Uterus (tissue), 4 donors: Measurements from ENCODE around the gene SHISA6. TPM values are rescaled to one million over a fixed set of nuclear protein-coding genes. Genes with fewer than 3 reads are reported as not detected.

Experiments
- DNase-seq, 2 donors: peaks; one replicate each; pipeline ENCODE4 v3.0.0-alpha.2; 2019 to 2020
- H3K27ac ChIP-seq, 2 donors: fragments of 200-600 bp; sonication (generic); 1 replicate in 1 of 2; 2 replicates in 1 of 2; pipeline ENCODE4 v1.5.1; 2016 to 2018
- H3K27me3 ChIP-seq, 2 donors: fragments of 200-600 bp; sonication (generic); one replicate each; pipeline ENCODE4 v1.5.1; 2018 to 2019; ENCODE audit warnings: control low read depth in 1 of 2
- H3K36me3 ChIP-seq, 2 donors: fragments of 200-600 bp; sonication (generic); one replicate each; pipeline ENCODE4 v1.5.1; 2019; ENCODE audit warnings: control low read depth in 1 of 2
- H3K4me1 ChIP-seq, 2 donors: fragments of 200-600 bp; sonication (generic); one replicate each; pipeline ENCODE4 v1.5.1; 2018 to 2019; ENCODE audit warnings: control low read depth in 1 of 2
- H3K4me3 ChIP-seq, 2 donors: fragments of 200-600 bp; sonication (generic); 1 replicate in 1 of 2; 2 replicates in 1 of 2; pipeline ENCODE4 v1.5.1; 2018 to 2019; ENCODE audit warnings: mild to moderate bottlenecking in 1 of 2
- H3K9me3 ChIP-seq, 2 donors: fragments of 200-600 bp; sonication (generic); one replicate each; pipeline ENCODE4 v1.5.1; 2019; ENCODE audit warnings: control low read depth in 1 of 2
- POLR2A ChIP-seq, 2 donors: fragments of 450-650 bp; IDR thresholded peaks; one replicate each; pipeline ENCODE4 v1.6.1; 2016; ENCODE audit warnings: antibody characterized with exemption in 2 of 2, mild to moderate bottlenecking in 1 of 2, moderate library complexity in 1 of 2
- intact Hi-C: fragments of 100-400 bp; cut with DNase I; formaldehyde crosslinking; loops from one replicate; pipeline ENCODE4 v1.15.1; 2023; ENCODE audit warnings: low total_unique reads
- total RNA-seq, 4 donors: library from RNA; depleted of rRNA in 3 of 4; stranded (reverse); fragments of >200 nt in 3 of 4; gene quantifications; one replicate each; pipeline versions ENCODE4 v1.1.0 to v1.2.4, GENCODE V29; 2014 to 2023
- TF ChIP-seq, protein P1 (sequence below), 4 experiments: fragments of 200-600 bp in 2 of 4; fragments of 450-650 bp in 2 of 4; sonication (generic) in 2 of 4; IDR thresholded peaks; one replicate each; pipeline ENCODE4 v1.5.1; 2016 to 2019; ENCODE audit warnings: antibody characterized with exemption in 4 of 4, mild to moderate bottlenecking in 2 of 4, moderate library complexity in 1 of 4
- donor health status: DM: yes; HTN: yes; CAD: no.

SHISA6 gene
- total RNA-seq, 4 donors from 2014 or later = 0.18 to 3.7 (median 2.0) TPM; not detected in 1

DNA sequence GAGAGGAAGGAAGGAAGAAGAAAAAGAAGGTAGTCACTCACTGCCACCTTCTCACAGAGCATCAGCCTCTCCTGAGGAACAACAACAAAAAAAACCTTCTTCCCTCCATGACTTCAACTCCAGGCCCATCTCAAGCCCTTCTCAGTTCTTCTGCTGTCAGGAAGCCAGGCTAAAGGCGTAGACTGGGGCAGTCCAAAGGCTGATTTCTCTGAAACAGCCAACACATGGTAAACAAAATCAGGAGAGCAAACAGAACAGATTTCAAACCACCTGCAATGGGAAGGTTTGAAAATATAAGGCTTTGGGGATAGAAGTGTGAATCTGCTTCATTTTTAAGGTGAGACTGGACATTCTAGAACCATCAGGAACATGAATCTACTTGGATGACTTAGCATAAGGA lies 200.0 kb downstream of the SHISA6 start:
- Histone ChIP-seq H3K27ac (no peak overlapping the region), H3K27me3 (no peaks in the 10 kb centered on the region), H3K4me3 (no peak overlapping the region), H3K4me1 (no peaks in the 10 kb centered on the region), H3K9me3 (no peaks in the 10 kb centered on the region), H3K36me3 (no peaks in the 10 kb centered on the region)
- intact Hi-C loops = no loop called here
- no peak for DNase-seq
- TF ChIP-seq POLR2A (IDR thresholded peaks at IDR 0.05) = no peak
- TF ChIP-seq, protein P1, sequence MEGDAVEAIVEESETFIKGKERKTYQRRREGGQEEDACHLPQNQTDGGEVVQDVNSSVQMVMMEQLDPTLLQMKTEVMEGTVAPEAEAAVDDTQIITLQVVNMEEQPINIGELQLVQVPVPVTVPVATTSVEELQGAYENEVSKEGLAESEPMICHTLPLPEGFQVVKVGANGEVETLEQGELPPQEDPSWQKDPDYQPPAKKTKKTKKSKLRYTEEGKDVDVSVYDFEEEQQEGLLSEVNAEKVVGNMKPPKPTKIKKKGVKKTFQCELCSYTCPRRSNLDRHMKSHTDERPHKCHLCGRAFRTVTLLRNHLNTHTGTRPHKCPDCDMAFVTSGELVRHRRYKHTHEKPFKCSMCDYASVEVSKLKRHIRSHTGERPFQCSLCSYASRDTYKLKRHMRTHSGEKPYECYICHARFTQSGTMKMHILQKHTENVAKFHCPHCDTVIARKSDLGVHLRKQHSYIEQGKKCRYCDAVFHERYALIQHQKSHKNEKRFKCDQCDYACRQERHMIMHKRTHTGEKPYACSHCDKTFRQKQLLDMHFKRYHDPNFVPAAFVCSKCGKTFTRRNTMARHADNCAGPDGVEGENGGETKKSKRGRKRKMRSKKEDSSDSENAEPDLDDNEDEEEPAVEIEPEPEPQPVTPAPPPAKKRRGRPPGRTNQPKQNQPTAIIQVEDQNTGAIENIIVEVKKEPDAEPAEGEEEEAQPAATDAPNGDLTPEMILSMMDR (IDR thresholded peaks at IDR 0.05) = no peak

DNA sequence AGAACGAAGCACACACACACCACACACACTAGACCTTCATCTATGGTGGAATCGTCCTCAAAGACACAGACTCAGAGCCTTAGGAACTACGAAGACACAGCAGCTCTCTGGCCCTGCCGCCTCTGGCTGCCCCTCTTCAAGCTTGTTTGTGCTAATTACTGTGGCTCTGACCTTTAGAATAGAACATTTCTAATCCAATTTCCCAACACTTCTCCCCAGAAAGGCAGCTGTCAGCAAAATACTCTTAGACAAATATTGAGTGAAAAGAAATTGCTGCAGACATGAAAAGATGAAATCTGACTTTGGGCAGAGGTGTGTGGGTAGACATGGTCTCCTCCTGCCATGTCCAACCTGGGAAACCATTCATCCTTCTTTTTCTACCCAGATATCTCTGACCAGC lies 205.3 kb downstream of the SHISA6 start:
- Histone ChIP-seq H3K27me3 (no peaks in the 10 kb centered on the region), H3K4me1 (no peaks in the 10 kb centered on the region), H3K4me3 (no peak overlapping the region), H3K27ac (no peak overlapping the region), H3K9me3 (no peaks in the 10 kb centered on the region), H3K36me3 (no peaks in the 10 kb centered on the region)
- TF ChIP-seq, protein P1 (IDR thresholded peaks at IDR 0.05) = no peak
- TF ChIP-seq POLR2A (IDR thresholded peaks at IDR 0.05) = no peak
- DNase-seq = no peak
- intact Hi-C loops = no loop called here

DNA sequence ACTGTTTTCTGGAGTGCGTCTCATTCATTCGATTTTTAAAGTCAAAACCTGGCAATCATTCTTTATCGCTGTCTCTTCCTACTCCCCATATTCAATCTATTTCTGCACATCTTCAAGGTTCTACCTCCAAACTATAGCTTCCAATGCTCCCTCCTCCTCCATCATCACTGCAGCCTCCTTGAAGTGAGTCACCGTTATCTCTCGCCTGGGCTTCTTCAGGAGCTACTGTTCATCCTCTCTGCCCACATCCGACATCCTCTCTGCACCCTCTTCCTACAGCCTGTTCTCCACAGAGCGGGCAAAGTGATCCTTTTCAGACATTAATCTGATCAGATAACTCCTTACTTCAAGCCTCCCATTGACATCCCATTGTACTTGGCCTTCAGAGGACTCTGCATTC lies 213.1 kb downstream of the SHISA6 start:
- H3K4me1 ChIP-seq = no peaks in the 10 kb centered on the region
- no peak overlapping the region for H3K27ac ChIP-seq
- H3K36me3 ChIP-seq = no peaks in the 10 kb centered on the region
- intact Hi-C loops = no loop called here
- H3K9me3 ChIP-seq = no peaks in the 10 kb centered on the region
- H3K4me3 ChIP-seq = no peak overlapping the region
- DNase-seq = no peak
- TF ChIP-seq, protein P1 (IDR thresholded peaks at IDR 0.05) = no peak
- no peak for TF ChIP-seq POLR2A (IDR thresholded peaks at IDR 0.05)
- no peaks in the 10 kb centered on the region for H3K27me3 ChIP-seq

DNA sequence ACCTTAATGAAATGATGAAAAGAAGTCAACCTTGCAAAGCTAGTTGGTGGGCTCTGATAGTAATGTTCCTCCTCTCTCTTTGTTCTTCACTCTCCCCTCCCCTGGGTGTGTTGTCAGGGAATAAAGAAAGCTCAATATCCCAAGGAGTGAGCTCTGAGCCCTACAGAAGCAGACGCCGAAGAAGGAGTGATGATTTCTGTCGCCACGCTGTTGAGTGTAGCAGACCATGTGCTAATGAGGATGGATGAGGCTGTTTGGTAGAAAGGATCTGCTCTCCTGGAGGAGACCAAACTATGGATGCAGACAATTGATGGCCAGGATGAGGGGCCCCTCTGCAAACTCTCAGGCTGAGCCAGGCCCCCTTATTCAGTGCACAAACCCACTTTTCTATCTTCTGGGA lies 217.3 kb downstream of the SHISA6 start:
- Histone ChIP-seq H3K4me1 (no peaks in the 10 kb centered on the region), H3K9me3 (no peaks in the 10 kb centered on the region), H3K36me3 (no peaks in the 10 kb centered on the region), H3K27me3 (no peaks in the 10 kb centered on the region), H3K27ac (no peak overlapping the region), H3K4me3 (no peak overlapping the region)
- TF ChIP-seq, protein P1 (IDR thresholded peaks at IDR 0.05) = no peak
- no peak for TF ChIP-seq POLR2A (IDR thresholded peaks at IDR 0.05)
- no peak for DNase-seq
- intact Hi-C loops = no loop called here

DNA sequence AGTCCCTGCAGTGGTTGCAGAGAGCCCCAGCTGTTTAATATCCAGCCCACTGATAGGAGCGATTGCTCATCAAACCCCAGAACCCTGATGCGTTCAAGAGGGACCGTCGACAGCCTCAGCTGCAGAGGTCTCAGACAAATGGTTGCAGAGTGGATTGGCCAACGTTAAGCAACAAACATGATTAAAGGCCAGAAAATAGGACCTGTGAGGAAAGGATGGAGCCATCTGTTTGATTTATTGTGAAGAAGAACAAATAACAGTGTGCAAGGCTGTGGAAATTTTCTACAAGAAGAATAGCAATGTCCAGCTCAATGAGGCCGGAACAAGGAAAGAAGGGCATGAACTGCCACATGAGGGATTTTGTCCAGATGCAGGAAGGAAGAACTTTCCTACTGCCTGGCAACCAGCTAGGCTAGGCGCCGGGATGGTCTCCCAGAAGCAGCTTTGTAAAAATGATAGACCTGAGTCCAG lies 218.9 kb downstream of the SHISA6 start:
- no peaks in the 10 kb centered on the region for H3K27me3 ChIP-seq

More for the DNA sequence above, 218.9 kb downstream of the SHISA6 start:
- peak; percentile 27 to 42 for DNase-seq
- intact Hi-C loops = no loop called here
- no peak for TF ChIP-seq POLR2A (IDR thresholded peaks at IDR 0.05)
- TF ChIP-seq, protein P1 (IDR thresholded peaks at IDR 0.05) = no peak
- H3K36me3 ChIP-seq = no peaks in the 10 kb centered on the region
- no peaks in the 10 kb centered on the region for H3K9me3 ChIP-seq
- H3K27ac ChIP-seq = no peak overlapping the region
- H3K4me1 ChIP-seq = no peaks in the 10 kb centered on the region
- no peak overlapping the region for H3K4me3 ChIP-seq
